SKM-1 (cell line): ENCODE measurements around the gene PCSK7.

Source experiments
- DNase-seq: peaks from one replicate; lab custom pipeline; 2025; ENCODE audit not compliant: unreplicated experiment; lab: John Stamatoyannopoulos, UW

Gene PCSK7

DNA sequence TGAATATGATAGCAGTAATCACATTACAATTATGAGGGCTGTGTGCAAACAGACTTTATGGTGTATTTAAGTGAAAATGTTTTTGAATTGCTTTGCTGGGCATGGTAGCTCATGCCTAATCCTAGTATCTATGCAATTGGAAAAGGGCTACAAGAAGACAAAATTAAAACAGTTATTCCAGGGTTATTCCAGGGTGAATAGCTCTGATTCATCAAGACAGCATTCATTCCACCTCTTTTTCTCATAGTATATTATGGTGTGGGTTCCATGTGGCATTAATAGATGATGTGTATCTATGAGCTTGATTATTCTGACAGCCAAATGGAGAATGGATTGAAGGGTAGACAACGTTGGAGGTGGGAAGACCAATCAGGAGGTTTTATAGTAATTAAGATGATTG, 65.4 kb downstream of the PCSK7 start:
- no peak for DNase-seq

DNA sequence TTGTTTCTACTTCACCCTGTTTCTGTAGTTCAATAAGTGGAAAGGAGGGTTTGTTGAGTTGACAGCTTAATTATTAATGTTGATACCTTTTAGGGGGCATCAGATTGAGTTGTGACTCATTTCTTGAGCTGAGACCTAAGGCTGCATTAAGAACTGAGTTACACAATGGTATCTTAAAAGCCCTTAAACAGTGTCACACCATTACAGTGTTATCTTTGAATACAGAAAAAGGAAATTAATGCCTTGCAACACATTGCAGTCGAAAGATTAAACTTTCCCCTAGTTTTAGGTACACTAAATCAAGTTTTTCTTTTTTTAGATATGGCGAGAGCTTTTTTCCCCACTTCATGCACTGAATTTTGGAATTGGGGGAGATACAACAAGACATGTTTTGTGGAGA, 71.0 kb downstream of the PCSK7 start:
- no peak for DNase-seq

DNA sequence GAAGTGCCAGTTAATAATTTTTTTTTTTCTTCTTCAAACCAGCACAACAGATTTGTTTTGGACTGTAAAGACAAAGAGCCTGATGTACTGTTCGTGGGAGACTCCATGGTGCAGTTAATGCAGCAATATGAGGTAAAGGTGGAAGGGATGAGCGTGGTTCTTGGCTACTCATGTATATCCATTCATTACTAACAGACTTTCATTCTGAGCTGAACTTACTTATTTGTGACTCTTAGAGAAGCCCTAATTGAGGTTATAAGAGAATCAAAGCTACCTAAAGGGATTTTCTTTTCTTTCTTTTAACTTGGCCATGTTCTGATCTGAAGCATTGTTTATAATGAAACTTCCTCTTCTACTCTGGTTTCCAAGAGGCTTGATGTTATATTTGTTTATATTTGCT, 72.0 kb downstream of the PCSK7 start:
- DNase-seq, result no peak

DNA sequence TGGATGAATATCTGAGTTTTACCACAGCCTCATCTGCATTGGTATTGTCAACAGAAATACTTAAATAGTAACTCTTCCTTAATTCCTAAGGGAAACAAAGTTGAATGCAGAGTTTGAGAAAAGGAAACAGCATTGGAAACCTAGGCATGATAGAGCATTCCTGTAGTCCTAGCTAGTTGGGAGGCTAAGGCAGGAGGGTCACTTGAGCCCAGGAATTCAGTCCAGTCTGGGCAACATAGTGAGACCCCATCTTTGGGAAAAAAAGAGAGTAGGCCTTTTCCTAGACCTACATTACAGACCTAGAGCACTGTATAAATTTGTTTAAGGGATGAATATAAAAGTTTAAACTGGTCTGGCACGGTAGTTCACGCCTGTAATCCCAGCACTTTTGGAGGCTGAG, 74.4 kb downstream of the PCSK7 start:
- DNase-seq, result no peak

DNA sequence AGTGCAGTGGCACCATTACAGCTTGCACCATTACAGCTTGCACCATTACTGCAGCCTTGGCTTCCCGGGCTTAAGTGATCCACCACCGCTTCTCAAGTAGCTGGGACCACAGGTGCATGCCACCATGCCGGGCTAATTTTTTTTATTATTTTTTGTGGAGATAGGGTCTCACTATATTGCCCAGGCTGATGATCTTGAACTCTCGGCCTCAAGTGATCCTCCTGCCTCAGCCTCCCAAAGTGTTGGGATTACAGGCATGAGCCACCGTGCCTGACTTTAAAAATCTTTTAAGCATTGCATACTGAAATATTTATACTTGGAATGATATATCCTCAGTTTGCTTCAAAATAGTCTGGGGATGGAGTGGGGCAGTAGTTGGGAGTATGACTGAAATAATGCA, 77.4 kb downstream of the PCSK7 start:
- no peak for DNase-seq
